H1 (cell line): ENCODE data around the gene ARPC2. TPM values are rescaled to one million over a fixed set of nuclear protein-coding genes. Genes with fewer than 3 reads are reported as not detected.

Experiments used
- CTCF ChIA-PET: fragments of 300-600 bp; sonication (Branson Sonifier 250); formaldehyde crosslinking; loops from one replicate; lab custom pipeline; 2021; ENCODE audit not compliant: partially characterized antibody; lab: Charles Lee
- POLR2A ChIA-PET: fragments of 300-600 bp; sonication (Branson Sonifier 250); formaldehyde crosslinking; loops from one replicate; lab custom pipeline; 2021; ENCODE audit warnings: inconsistent platforms; ENCODE audit not compliant: partially characterized antibody; lab: Charles Lee
- DNase-seq, 2 experiments: peaks; one replicate each; pipeline versions ENCODE4 v3.0.0 to v3.0.0-alpha.2; 2010 to 2022; ENCODE audit warnings: low spot score in 2 of 2, low read depth in 1 of 2, mixed read lengths in 1 of 2
- FAIRE-seq: peaks from 2 replicates; lab custom pipeline; 2011; peaks lifted over from hg19 to GRCh38; lab: Jason Lieb, UNC
- H2AFZ ChIP-seq: 2 replicates; pipeline ENCODE4 v1.8.1; 2012; ENCODE audit warnings: low read length, inconsistent platforms
- H2AK5ac ChIP-seq: 2 replicates; pipeline ENCODE4 v1.6.1; 2013; ENCODE audit warnings: low read depth, low read length
- H2BK120ac ChIP-seq: replicated peaks from 2 replicates; pipeline ENCODE3; 2013; ENCODE audit warnings: low read depth, low read length, inconsistent platforms
- H2BK12ac ChIP-seq: 2 replicates; pipeline ENCODE4 v1.6.1; 2013; ENCODE audit warnings: low read depth, low read length
- H2BK15ac ChIP-seq: 2 replicates; pipeline ENCODE4 v1.6.1; 2013; ENCODE audit warnings: low read length
- H2BK20ac ChIP-seq: 2 replicates; pipeline ENCODE4 v1.6.1; 2013; ENCODE audit warnings: low read length
- H2BK5ac ChIP-seq: 2 replicates; pipeline ENCODE4 v1.6.1; 2013; ENCODE audit warnings: low read depth, low read length
- H3K14ac ChIP-seq: 2 replicates; pipeline ENCODE4 v1.6.1; 2013; ENCODE audit warnings: inconsistent platforms; ENCODE audit not compliant: insufficient read length
- H3K18ac ChIP-seq: 2 replicates; pipeline ENCODE4 v1.6.1; 2013; ENCODE audit warnings: low read length; ENCODE audit errors: extremely low read depth
- H3K23ac ChIP-seq: 2 replicates; pipeline ENCODE4 v1.6.1; 2013; ENCODE audit warnings: inconsistent platforms; ENCODE audit not compliant: insufficient read length
- H3K23me2 ChIP-seq: 2 replicates; pipeline ENCODE4 v1.6.1; 2013; ENCODE audit warnings: low read depth, low read length
- H3K27ac ChIP-seq: 2 replicates; pipeline ENCODE4 v1.6.1; 2011; ENCODE audit warnings: low read depth, low read length, inconsistent platforms
- H3K27me3 ChIP-seq, 4 experiments: replicated peaks in 1 of 4; 1 replicate in 1 of 4; 2 replicates in 3 of 4; pipeline versions ENCODE4 v1.6.1 to v1.8.1; 2011 to 2013; ENCODE audit warnings: low read length in 3 of 4, mild to moderate bottlenecking in 3 of 4, inconsistent platforms in 2 of 4, mixed read lengths in 2 of 4, moderate library complexity in 1 of 4; ENCODE audit not compliant: control insufficient read depth in 3 of 4, insufficient read depth in 3 of 4; ENCODE audit errors: extremely low read depth in 1 of 4
- H3K36me3 ChIP-seq, 4 experiments: 2 replicates each; pipeline versions ENCODE4 v1.6.1 to v1.8.1; 2011 to 2013; ENCODE audit warnings: mild to moderate bottlenecking in 4 of 4, low read length in 3 of 4, moderate library complexity in 2 of 4, control low read depth in 1 of 4, inconsistent platforms in 1 of 4; ENCODE audit not compliant: insufficient read depth in 4 of 4, control insufficient read depth in 2 of 4
- H3K4ac ChIP-seq: replicated peaks from 2 replicates; pipeline ENCODE3; 2013; ENCODE audit warnings: low read length, low read depth, mixed read lengths, inconsistent platforms; ENCODE audit not compliant: insufficient read length
- H3K4me1 ChIP-seq, 4 experiments: replicated peaks in 1 of 4; 1 replicate in 1 of 4; 2 replicates in 3 of 4; pipeline versions ENCODE4 v1.6.1 to v1.8.1; 2011 to 2013; ENCODE audit warnings: low read length in 3 of 4, inconsistent platforms in 2 of 4, mixed read lengths in 1 of 4; ENCODE audit not compliant: insufficient read depth in 4 of 4, control insufficient read depth in 3 of 4
- H3K4me2 ChIP-seq, 2 experiments: 2 replicates each; pipeline versions ENCODE4 v1.6.1 to v1.8.1; 2011 to 2013; ENCODE audit warnings: low read depth in 2 of 2, low read length in 2 of 2, control low read depth in 1 of 2, inconsistent platforms in 1 of 2, mild to moderate bottlenecking in 1 of 2; ENCODE audit not compliant: insufficient read depth in 1 of 2
- H3K4me3 ChIP-seq, 4 experiments: fragments of 200-600, 300-600 bp in 1 of 4; sonication (generic), shearing (Covaris generic), sonication (Bioruptor Twin) in 1 of 4; 2 replicates each; pipeline versions ENCODE4 v1.5.1 to v1.8.1; 2011 to 2016; ENCODE audit warnings: low read length in 4 of 4, low read depth in 3 of 4, control low read depth in 2 of 4, inconsistent platforms in 2 of 4, mild to moderate bottlenecking in 2 of 4, mixed read lengths in 1 of 4, moderate library complexity in 1 of 4; ENCODE audit not compliant: insufficient read depth in 2 of 4; ENCODE audit errors: extremely low read depth in 1 of 4
- H3K56ac ChIP-seq: replicated peaks from 2 replicates; pipeline ENCODE3; 2013; ENCODE audit warnings: low read depth, mild to moderate bottlenecking, mixed read lengths, low read length, inconsistent platforms; ENCODE audit not compliant: insufficient read length
- H3K79me1 ChIP-seq: 2 replicates; pipeline ENCODE4 v1.6.1; 2013; ENCODE audit warnings: low read depth, low read length, control low read depth
- H3K79me2 ChIP-seq, 2 experiments: 2 replicates each; pipeline versions ENCODE4 v1.6.1 to v1.8.1; 2012 to 2013; ENCODE audit warnings: low read length in 2 of 2, mild to moderate bottlenecking in 2 of 2, inconsistent platforms in 1 of 2; ENCODE audit not compliant: insufficient read depth in 2 of 2, control insufficient read depth in 1 of 2
- H3K9ac ChIP-seq, 4 experiments: replicated peaks in 1 of 4; 1 replicate in 1 of 4; 2 replicates in 3 of 4; pipeline versions ENCODE4 v1.6.1 to v1.8.1; 2011 to 2013; ENCODE audit warnings: low read depth in 3 of 4, low read length in 3 of 4, control low read depth in 2 of 4, mild to moderate bottlenecking in 2 of 4, moderate library complexity in 2 of 4, inconsistent platforms in 1 of 4; ENCODE audit errors: extremely low read depth in 1 of 4
- H3K9me3 ChIP-seq, 2 experiments: 2 replicates each; pipeline versions ENCODE4 v1.6.1 to v1.8.1; 2012 to 2013; ENCODE audit warnings: mild to moderate bottlenecking in 2 of 2, moderate library complexity in 2 of 2, control low read depth in 1 of 2, inconsistent platforms in 1 of 2, low read depth in 1 of 2, low read length in 1 of 2, mixed read lengths in 1 of 2; ENCODE audit not compliant: insufficient read depth in 2 of 2
- H4K20me1 ChIP-seq, 2 experiments: replicated peaks in 1 of 2; 2 replicates each; pipeline versions ENCODE3 to v1.8.1; 2011 to 2013; ENCODE audit warnings: inconsistent platforms in 2 of 2, low read length in 2 of 2, mild to moderate bottlenecking in 1 of 2; ENCODE audit not compliant: insufficient read depth in 2 of 2, control insufficient read depth in 1 of 2
- H4K5ac ChIP-seq: 2 replicates; pipeline ENCODE4 v1.6.1; 2013; ENCODE audit warnings: low read length, low read depth, mixed read lengths, inconsistent platforms; ENCODE audit not compliant: insufficient read length
- H4K8ac ChIP-seq: 2 replicates; pipeline ENCODE4 v1.8.0; 2013; ENCODE audit warnings: mild to moderate bottlenecking, moderate library complexity, low read length, inconsistent platforms; ENCODE audit not compliant: insufficient read depth; ENCODE audit errors: extremely low read depth
- H4K91ac ChIP-seq: replicated peaks from 2 replicates; pipeline ENCODE3; 2013; ENCODE audit warnings: low read length, mixed read lengths, inconsistent platforms; ENCODE audit not compliant: insufficient read length
- BACH1 ChIP-seq: IDR thresholded peaks from 2 replicates; pipeline ENCODE4 v1.6.1; 2012; ENCODE audit warnings: low read length, improper control_type of control experiment
- RFX5 ChIP-seq: IDR thresholded peaks from 2 replicates; pipeline ENCODE4 v1.6.1; 2011; ENCODE audit warnings: low read depth, low read length, improper control_type of control experiment, borderline replicate concordance
- WGBS, 2 experiments: shearing (Covaris generic) in 1 of 2; methylation state at CpG; one replicate each; pipeline versions ENCODE4 v1.1.6 to v1.1.7; 2013 to 2015; ENCODE audit warnings: low lambda C conversion rate in 2 of 2, mixed read lengths in 2 of 2, inconsistent platforms in 1 of 2, low coverage in 1 of 2, missing lambda C conversion rate in 1 of 2; ENCODE audit not compliant: insufficient replicate concordance in 2 of 2, insufficient coverage in 1 of 2, insufficient read length in 1 of 2; ENCODE audit errors: extremely low coverage in 1 of 2, missing lambda C conversion rate in 1 of 2; 5-methylcytosine and 5-hydroxymethylcytosine counted together
- polyA plus RNA-seq, 7 experiments: library from polyadenylated mRNA; depleted of rRNA in 3 of 7; stranded (reverse) in 5 of 7; unstranded in 2 of 7; fragments of >200 nt in 5 of 7; fragments of 200-250 nt in 2 of 7; gene quantifications; 1 replicate in 5 of 7; 2 replicates in 1 of 7; 4 replicates in 1 of 7; pipeline versions ENCODE4 v1.2.1 to v1.2.3, GENCODE V29; 2011 to 2013; ENCODE audit warnings: missing spikeins in 2 of 7, mixed read lengths in 2 of 7
- total RNA-seq: library from RNA; stranded (reverse); fragmentation: NEBNext Ultra II Directional; extraction: Animal tissue kit (Norgen Biotek cat#: 25700); gene quantifications from 2 replicates; pipeline ENCODE4 v1.2.1, GENCODE V29; 2021

The ARPC2 gene
- total and polyA plus RNA-seq, 2 of the 8 experiments (the other 6 are each of a cell fraction or from before 2014, with no cell fraction given), result 174 to 195 TPM

DNA sequence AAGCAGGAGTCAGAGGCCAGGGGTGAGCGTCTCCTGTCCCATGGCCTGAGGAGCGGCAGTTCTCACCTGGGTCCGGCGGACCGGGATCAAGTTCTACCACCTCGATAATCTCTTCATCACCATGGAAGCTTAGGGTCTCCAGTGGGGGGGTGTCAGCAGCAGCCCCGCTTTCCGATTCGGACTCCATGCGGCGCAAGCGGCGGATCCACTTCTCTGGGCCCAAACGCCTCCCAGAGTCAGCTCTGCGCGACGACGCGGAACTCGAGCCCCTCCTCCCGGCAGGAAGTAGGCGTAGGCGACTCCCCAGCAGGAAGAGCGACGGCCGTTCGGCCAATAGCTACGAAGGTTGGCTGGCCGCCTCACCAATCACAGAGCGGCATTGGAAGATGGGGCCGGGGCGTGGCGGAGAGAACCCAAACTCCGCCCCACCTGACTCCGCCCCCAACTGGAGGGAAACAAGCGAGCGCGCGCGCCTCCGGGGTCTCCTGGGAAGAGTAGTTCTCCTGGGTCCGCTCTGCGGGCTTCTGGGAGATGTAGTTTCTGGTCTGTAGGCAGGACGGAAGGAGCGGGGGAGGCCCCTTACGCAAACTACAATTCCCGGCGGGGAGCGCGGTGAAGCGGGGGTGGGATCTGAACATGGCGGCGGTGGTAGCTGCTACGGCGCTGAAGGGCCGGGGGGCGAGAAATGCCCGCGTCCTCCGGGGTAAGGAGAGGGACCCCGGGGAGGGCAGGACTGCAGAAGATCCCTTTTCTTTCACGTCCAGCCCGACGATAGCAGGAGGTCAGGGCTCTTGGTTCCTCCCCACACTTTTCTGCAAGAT, 53.1 kb downstream of the ARPC2 start, which contains the start of the genes AAMP and PNKD:
Gene AAMP, minus strand, starts transcription at position 238 of the 821 bp plus-strand sequence. Its CDS starts 51 bp downstream, at position 187.
Gene PNKD, plus strand, starts transcription at position 620 of the 821 bp plus-strand sequence. Its CDS starts 17 bp downstream, at position 637.
- H2BK120ac ChIP-seq, result no peak within 1 kb of the TSS
- peaks cover 0 to 10% of the 10 kb centered on the region in 2 experiments; a peak in 2 of 4 replicates for H3K79me2 ChIP-seq
- H2BK12ac ChIP-seq, result peak within 1 kb of the TSS; percentile 27; the same call in 1 of the 2 replicates
- H4K8ac ChIP-seq, result peak within 1 kb of the TSS; percentile 73; the same call in 1 of the 2 replicates
- H3K4ac ChIP-seq, result no peak within 1 kb of the TSS
- 1% methylated on average over 39 of the region's 64 CpGs; no CpG with 5 or more reads in 1 of the 2 experiments for WGBS, 2 experiments
- H2BK20ac ChIP-seq, result no peak within 1 kb of the TSS
- ChIA-PET POLR2A (interaction anchor here (0.7 to 2.8 kb wide), 13 partner anchors 10 to 192 kb away, joined by 3 to 29 read pairs (median 5); partner anchors contain the start of gene GPBAR1), CTCF (interaction anchor here (0.7 to 8.2 kb wide), 11 partner anchors 10 to 161 kb away, joined by 3 to 131 read pairs (median 24); partner anchors contain the start of genes CATIP, GPBAR1 and TMBIM1)
- H2AK5ac ChIP-seq, result no peak within 1 kb of the TSS
- peak within 1 kb of the TSS; percentile 52 for H3K56ac ChIP-seq
- H3K4me3 ChIP-seq, result peak within 1 kb of the TSS; percentile 89 to 95 (median 92)
- H3K36me3 ChIP-seq, result peaks cover 12 to 40% (median 21%) of the 10 kb centered on the region in 4 experiments; a peak in 7 of 8 replicates
- no peak within 1 kb of the TSS for H4K5ac ChIP-seq
- H2BK5ac ChIP-seq, result peak within 1 kb of the TSS; percentile 69
- FAIRE-seq (peak; percentile 42), DNase-seq (peak; percentile 97 to 100)
- H2AFZ ChIP-seq, result peak within 1 kb of the TSS; percentile 48; the same call in 1 of the 2 replicates
- peak within 1 kb of the TSS; percentile 22 for H4K91ac ChIP-seq
- no peaks in the 10 kb centered on the region for H3K9me3 ChIP-seq
- H3K14ac ChIP-seq, result no peak within 1 kb of the TSS
- H2BK15ac ChIP-seq, result peak within 1 kb of the TSS; percentile 61
- no peaks in the 10 kb centered on the region for H3K27me3 ChIP-seq
- peak within 1 kb of the TSS; percentile 87 for H3K18ac ChIP-seq
- peaks cover 0 to 7% of the 10 kb centered on the region in 2 experiments for H4K20me1 ChIP-seq
- H3K23me2 ChIP-seq, result peaks cover 10% of the 10 kb centered on the region
- no peak within 1 kb of the TSS for H3K23ac ChIP-seq
- H3K4me1 ChIP-seq, result peaks cover 0 to 7% (median 4%) of the 10 kb centered on the region in 4 experiments; a peak in 4 of 7 replicates
- H3K9ac ChIP-seq, result peak within 1 kb of the TSS; percentile 35 to 88 (median 70)
- H3K27ac ChIP-seq, result peak within 1 kb of the TSS; percentile 28; the same call in 1 of the 2 replicates
- peaks cover 8% of the 10 kb centered on the region; the same call in 1 of the 2 replicates for H3K79me1 ChIP-seq
- peak within 1 kb of the TSS; percentile 84 to 95 for H3K4me2 ChIP-seq
- TF ChIP-seq RFX5 (no peak), BACH1 (no peak)
